ENCODE measurements around the gene MBNL2.

MBNL2 gene, protein sequence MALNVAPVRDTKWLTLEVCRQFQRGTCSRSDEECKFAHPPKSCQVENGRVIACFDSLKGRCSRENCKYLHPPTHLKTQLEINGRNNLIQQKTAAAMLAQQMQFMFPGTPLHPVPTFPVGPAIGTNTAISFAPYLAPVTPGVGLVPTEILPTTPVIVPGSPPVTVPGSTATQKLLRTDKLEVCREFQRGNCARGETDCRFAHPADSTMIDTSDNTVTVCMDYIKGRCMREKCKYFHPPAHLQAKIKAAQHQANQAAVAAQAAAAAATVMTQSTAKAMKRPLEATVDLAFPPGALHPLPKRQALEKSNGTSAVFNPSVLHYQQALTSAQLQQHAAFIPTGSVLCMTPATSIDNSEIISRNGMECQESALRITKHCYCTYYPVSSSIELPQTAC

DNA sequence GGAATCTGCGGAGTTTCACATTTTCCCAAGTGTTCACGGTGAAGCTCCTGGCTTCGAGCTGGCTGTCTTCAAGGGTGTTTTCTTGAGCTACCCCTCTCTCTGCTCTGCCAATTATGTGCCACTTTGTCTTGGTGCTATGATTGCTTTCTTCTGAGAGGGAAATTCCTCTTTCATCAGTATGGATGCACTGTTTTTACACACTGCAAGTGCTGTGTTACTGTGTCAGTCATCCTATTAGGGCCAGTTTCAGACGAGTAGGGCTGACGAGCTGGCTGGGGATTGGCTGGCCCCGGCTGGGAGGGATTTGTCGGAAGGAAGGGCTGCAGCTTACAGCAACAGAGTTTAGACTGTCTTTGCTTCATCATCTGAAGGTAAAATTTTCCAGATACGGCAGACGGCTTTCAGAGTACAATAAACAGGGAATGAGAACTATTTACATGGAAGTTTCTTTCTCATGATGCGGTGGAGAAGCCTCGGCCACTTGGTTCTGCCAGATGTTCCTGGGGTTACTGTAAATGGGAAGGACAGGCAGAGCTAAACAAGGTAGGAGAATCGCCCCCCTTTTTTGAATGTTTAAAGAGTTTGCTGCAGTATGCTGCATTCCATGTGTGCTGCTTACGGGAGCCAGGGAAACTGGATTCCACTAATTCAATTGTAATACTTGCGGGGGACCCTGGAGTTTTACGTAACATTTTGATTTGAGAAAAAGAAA lies at the start of gene MBNL2:
Gene MBNL2, plus strand, starts transcription at position 345 of the 712 bp plus-strand sequence. CDS start 53,903 bp downstream, outside the sequence.
- Histone ChIP-seq H3K36me3 (ENCODE audit: control insufficient read depth, insufficient read depth, low read length) (no peaks in the 10 kb centered on the region), H3K27ac (ENCODE audit: low read depth, low read length) (peak within 1 kb of the TSS; percentile 99), H3K4me1 (ENCODE audit: control insufficient read depth, insufficient read depth, low read length) (peaks cover 16% of the 10 kb centered on the region), H3K27me3 (ENCODE audit: control insufficient read depth, insufficient read depth, low read length) (no peaks in the 10 kb centered on the region), H3K4me3 (ENCODE audit: low read length) (peak within 1 kb of the TSS; percentile 85), H3K9ac (ENCODE audit: low read length) (peak within 1 kb of the TSS; percentile 66)

DNA sequence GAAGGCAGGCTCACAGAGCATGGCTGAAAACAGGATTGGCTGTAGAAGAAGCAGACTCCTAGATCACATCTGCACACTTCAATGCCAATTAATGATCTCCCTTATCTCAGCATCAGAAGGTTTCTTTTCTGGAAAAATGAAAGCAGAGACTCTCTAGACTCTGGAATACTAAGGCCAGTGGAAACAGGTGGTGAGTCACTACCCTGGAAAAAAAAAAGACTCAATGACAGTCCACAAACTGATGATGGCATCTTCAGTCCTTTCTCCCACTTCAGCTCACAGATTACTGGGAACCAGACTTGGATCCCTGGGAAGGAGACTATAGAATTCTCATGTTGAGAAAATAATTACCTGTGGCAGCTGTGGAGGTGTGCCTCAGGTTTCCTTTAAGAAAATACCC lies 47.5 kb upstream of the MBNL2 start:
- Histone ChIP-seq H3K27ac (ENCODE audit: low read depth, low read length) (no peak overlapping the region), H3K9ac (ENCODE audit: low read length) (no peak overlapping the region), H3K4me1 (ENCODE audit: control insufficient read depth, insufficient read depth, low read length) (no peaks in the 10 kb centered on the region), H3K27me3 (ENCODE audit: control insufficient read depth, insufficient read depth, low read length) (no peaks in the 10 kb centered on the region), H3K36me3 (ENCODE audit: control insufficient read depth, insufficient read depth, low read length) (no peaks in the 10 kb centered on the region), H3K4me3 (ENCODE audit: low read length) (no peak overlapping the region)

DNA sequence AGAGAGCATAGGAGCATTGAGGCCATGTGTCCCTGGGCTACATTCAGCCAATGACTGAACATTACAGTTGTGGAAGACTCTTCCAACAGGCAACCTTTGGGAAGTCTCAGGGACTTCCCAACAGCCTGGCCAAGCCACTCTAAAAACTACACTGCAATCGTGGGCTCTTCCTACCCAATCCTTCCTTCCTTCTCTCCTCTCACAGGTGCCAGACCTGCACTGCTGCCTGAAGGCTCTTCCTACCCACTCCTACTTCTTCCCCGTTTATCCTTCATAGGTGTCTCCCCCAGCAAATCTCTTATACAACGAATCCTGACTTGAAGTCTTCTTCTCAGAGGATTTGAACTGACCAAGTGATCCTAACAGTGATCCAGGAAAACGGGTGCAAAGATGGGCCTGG lies 47.1 kb upstream of the MBNL2 start:
- H3K4me3 ChIP-seq (ENCODE audit: low read length) = no peak overlapping the region
- H3K4me1 ChIP-seq (ENCODE audit: control insufficient read depth, insufficient read depth, low read length) = no peaks in the 10 kb centered on the region
- no peaks in the 10 kb centered on the region for H3K36me3 ChIP-seq (ENCODE audit: control insufficient read depth, insufficient read depth, low read length)
- H3K9ac ChIP-seq (ENCODE audit: low read length) = no peak overlapping the region
- no peaks in the 10 kb centered on the region for H3K27me3 ChIP-seq (ENCODE audit: control insufficient read depth, insufficient read depth, low read length)
- no peak overlapping the region for H3K27ac ChIP-seq (ENCODE audit: low read depth, low read length)

DNA sequence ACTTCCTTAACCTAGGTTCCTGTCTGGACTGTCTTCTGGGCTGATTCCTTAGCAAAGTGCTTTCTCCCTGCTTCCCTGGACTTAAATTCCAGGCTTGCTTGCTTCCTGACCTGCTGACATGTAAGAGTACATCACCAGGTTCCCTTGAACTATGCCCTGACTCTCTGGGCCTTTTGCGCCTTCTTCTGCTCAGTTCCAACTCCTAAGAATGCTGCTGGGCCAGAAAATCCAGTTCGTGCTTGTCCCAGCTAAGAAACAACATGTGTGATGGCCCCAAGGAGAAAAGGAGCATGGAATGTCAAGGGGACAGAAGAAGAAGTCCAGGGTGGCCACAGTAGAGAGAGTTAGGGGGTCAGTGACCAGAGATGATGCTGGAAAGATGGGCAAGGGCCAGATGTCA lies 42.6 kb upstream of the MBNL2 start:
- Histone ChIP-seq H3K27ac (ENCODE audit: low read depth, low read length) (no peak overlapping the region), H3K4me3 (ENCODE audit: low read length) (no peak overlapping the region), H3K4me1 (ENCODE audit: control insufficient read depth, insufficient read depth, low read length) (no peaks in the 10 kb centered on the region), H3K36me3 (ENCODE audit: control insufficient read depth, insufficient read depth, low read length) (no peaks in the 10 kb centered on the region), H3K9ac (ENCODE audit: low read length) (no peak overlapping the region), H3K27me3 (ENCODE audit: control insufficient read depth, insufficient read depth, low read length) (no peaks in the 10 kb centered on the region)

DNA sequence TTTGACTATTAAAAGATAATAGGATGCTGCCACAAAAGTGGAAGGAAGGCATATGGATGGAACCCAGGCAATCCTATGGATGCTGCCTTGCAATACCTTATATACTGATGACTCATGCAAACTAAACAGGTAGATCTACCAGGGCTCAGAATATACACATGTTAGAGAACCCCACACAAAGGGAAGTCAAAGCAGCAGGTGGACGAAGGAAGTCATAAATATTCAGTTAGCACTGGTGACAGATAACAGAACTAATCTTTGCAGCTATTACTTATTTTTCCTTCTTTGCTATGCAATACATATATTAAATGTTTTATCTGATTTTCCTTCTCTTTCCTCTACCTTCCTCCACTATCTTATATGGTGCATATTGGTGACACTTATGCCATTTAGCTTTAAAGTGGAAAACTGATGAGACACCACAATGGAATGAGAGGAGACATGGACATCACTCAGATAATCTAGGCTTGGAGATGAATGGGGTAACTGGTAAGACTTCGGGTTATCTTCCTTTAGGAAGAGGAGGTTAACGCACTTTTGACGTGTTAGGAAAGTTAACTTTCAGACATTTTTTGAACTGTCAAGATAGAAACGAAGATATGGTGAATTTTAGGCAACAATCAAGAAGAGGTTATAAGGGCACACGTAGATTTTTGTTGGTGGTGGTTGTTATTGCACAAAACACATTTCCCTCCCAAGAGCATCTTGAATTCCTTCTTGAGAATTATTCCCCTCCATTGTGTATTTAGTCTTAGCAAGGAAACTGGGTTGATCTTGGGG lies 39.8 kb upstream of the MBNL2 start:
- no peaks in the 10 kb centered on the region for H3K27me3 ChIP-seq (ENCODE audit: control insufficient read depth, insufficient read depth, low read length)
- H3K4me3 ChIP-seq (ENCODE audit: low read length) = no peak overlapping the region
- H3K27ac ChIP-seq (ENCODE audit: low read depth, low read length) = no peak overlapping the region
- no peak overlapping the region for H3K9ac ChIP-seq (ENCODE audit: low read length)
- H3K4me1 ChIP-seq (ENCODE audit: control insufficient read depth, insufficient read depth, low read length) = no peaks in the 10 kb centered on the region
- H3K36me3 ChIP-seq (ENCODE audit: control insufficient read depth, insufficient read depth, low read length) = no peaks in the 10 kb centered on the region

DNA sequence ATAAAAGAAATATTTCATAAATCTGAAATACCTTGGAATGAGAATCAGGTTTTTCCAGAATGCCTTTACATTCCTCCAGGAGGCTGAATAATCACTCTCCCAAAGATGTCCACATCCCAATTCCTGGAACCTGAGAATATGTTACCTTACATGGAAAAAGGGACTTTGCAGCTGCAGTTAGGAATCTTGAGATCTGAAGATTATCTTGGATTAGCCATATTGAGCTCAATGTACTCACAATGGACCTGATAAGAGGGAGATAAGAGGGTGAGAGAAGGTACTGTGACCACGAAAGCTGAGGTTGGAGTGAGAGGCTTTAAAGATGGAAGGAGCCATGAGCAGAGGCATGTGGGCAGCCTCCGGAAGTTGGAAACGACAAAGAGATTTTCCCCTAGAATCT lies 36.8 kb upstream of the MBNL2 start:
- Histone ChIP-seq H3K27me3 (ENCODE audit: control insufficient read depth, insufficient read depth, low read length) (no peaks in the 10 kb centered on the region), H3K9ac (ENCODE audit: low read length) (no peak overlapping the region), H3K36me3 (ENCODE audit: control insufficient read depth, insufficient read depth, low read length) (no peaks in the 10 kb centered on the region), H3K4me3 (ENCODE audit: low read length) (no peak overlapping the region), H3K27ac (ENCODE audit: low read depth, low read length) (no peak overlapping the region), H3K4me1 (ENCODE audit: control insufficient read depth, insufficient read depth, low read length) (no peaks in the 10 kb centered on the region)

DNA sequence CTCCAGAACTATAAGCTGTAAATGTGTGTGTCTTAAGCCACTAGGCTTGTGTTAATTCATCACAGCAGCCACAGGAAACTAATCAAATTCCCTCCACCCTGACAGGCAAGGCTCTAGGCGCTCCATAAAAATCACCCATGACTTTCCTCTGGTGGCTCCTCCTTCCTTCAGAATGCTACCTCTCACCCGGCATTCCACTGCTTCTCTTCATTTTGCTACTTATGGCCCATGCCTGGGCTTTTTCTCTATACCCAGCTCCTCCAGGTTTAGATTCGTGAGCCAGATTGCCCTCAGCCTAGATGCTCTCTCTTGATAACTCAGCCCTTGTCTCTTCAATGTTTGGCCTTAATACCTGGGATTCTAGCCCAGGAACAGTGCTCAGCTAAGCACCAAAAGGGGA lies 36.4 kb upstream of the MBNL2 start:
- Histone ChIP-seq H3K4me1 (ENCODE audit: control insufficient read depth, insufficient read depth, low read length) (no peaks in the 10 kb centered on the region), H3K27me3 (ENCODE audit: control insufficient read depth, insufficient read depth, low read length) (no peaks in the 10 kb centered on the region), H3K9ac (ENCODE audit: low read length) (no peak overlapping the region), H3K4me3 (ENCODE audit: low read length) (no peak overlapping the region), H3K27ac (ENCODE audit: low read depth, low read length) (no peak overlapping the region), H3K36me3 (ENCODE audit: control insufficient read depth, insufficient read depth, low read length) (no peaks in the 10 kb centered on the region)

DNA sequence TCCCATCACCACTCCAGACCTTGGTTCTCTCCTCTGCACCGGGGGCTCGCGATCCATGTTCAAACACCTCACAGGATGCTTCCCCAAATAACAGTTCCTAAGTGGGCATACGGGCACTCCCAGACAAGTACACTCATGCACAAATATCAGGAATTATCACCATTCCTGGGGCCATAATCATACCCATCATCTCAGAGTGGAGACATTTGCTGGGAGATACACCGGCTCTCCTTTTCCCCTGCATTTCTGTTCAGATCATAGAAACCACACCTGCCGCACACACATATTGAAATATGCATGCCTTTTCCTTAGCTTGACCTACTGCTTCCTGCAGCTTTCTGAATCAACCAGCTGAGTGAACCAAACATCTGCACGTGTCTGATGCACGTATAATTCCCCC lies 33.9 kb upstream of the MBNL2 start:
- Histone ChIP-seq H3K27me3 (ENCODE audit: control insufficient read depth, insufficient read depth, low read length) (no peaks in the 10 kb centered on the region), H3K9ac (ENCODE audit: low read length) (no peak overlapping the region), H3K36me3 (ENCODE audit: control insufficient read depth, insufficient read depth, low read length) (no peaks in the 10 kb centered on the region), H3K4me1 (ENCODE audit: control insufficient read depth, insufficient read depth, low read length) (no peaks in the 10 kb centered on the region), H3K27ac (ENCODE audit: low read depth, low read length) (no peak overlapping the region), H3K4me3 (ENCODE audit: low read length) (no peak overlapping the region)

DNA sequence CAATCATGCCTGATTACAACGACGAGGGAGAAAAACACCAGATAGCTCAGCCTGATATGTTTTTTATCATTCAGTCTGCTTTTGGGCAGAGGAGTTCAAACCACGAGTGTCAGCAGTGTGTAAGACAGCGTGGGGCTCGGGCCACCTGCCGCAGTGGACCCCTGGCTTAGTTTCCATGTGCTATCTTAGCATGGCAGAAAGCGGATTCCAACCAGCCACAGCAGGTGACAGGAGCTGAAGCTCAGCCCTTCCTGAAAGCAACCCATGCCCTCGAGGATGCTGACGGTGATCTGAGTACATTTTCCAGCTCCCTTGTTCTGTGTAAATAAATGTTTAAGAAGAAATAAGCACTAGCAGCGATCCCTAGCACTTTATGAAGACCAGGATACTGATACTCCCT lies 32.2 kb upstream of the MBNL2 start:
- H3K4me3 ChIP-seq (ENCODE audit: low read length) = no peak overlapping the region
- H3K27me3 ChIP-seq (ENCODE audit: control insufficient read depth, insufficient read depth, low read length) = no peaks in the 10 kb centered on the region
- no peak overlapping the region for H3K27ac ChIP-seq (ENCODE audit: low read depth, low read length)
- no peaks in the 10 kb centered on the region for H3K36me3 ChIP-seq (ENCODE audit: control insufficient read depth, insufficient read depth, low read length)
- H3K4me1 ChIP-seq (ENCODE audit: control insufficient read depth, insufficient read depth, low read length) = no peaks in the 10 kb centered on the region
- H3K9ac ChIP-seq (ENCODE audit: low read length) = no peak overlapping the region

DNA sequence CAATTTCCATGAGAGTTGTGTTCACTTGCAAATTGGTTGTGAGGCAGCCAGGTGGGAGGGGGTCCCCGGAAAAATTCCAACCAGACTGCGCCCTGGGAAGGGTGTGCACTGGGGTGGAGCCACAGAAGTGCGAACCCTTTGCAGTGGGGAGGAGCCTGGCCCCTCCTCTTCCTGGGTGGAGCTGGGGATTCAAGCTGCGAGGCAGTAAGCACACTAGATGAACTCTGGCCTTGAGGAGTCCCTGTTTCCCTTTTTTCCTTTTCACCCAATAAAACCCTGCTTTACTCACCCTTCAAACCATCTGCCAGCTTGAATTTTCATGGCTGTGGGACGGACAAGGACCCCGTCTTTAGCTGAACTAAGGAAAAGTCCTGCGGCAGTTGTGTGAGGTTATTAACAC lies 31.0 kb upstream of the MBNL2 start:
- H3K4me3 ChIP-seq (ENCODE audit: low read length) = no peak overlapping the region
- no peak overlapping the region for H3K9ac ChIP-seq (ENCODE audit: low read length)
- H3K27ac ChIP-seq (ENCODE audit: low read depth, low read length) = no peak overlapping the region
- H3K27me3 ChIP-seq (ENCODE audit: control insufficient read depth, insufficient read depth, low read length) = no peaks in the 10 kb centered on the region
- no peaks in the 10 kb centered on the region for H3K4me1 ChIP-seq (ENCODE audit: control insufficient read depth, insufficient read depth, low read length)
- H3K36me3 ChIP-seq (ENCODE audit: control insufficient read depth, insufficient read depth, low read length) = no peaks in the 10 kb centered on the region

DNA sequence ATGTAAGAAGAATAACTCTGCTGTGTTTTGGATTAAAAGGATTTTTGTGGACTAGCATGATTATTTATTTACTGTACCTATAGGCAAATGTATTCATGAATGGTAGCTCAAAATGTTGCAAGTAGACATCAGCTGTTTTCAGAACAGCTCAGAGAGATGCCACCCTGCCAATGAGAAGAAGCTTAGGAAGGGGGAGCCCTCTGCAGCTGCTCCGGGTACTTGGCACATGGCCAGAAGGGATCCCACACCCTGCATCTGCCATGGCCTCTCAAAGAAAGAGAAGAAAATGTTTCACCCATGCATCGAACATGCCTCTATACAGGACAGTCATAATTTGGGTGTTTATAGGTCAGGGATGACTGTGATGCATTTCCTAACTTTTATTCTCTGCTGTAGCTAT lies 30.5 kb upstream of the MBNL2 start:
- Histone ChIP-seq H3K4me3 (ENCODE audit: low read length) (no peak overlapping the region), H3K27ac (ENCODE audit: low read depth, low read length) (no peak overlapping the region), H3K9ac (ENCODE audit: low read length) (no peak overlapping the region), H3K36me3 (ENCODE audit: control insufficient read depth, insufficient read depth, low read length) (no peaks in the 10 kb centered on the region), H3K27me3 (ENCODE audit: control insufficient read depth, insufficient read depth, low read length) (no peaks in the 10 kb centered on the region), H3K4me1 (ENCODE audit: control insufficient read depth, insufficient read depth, low read length) (no peaks in the 10 kb centered on the region)

DNA sequence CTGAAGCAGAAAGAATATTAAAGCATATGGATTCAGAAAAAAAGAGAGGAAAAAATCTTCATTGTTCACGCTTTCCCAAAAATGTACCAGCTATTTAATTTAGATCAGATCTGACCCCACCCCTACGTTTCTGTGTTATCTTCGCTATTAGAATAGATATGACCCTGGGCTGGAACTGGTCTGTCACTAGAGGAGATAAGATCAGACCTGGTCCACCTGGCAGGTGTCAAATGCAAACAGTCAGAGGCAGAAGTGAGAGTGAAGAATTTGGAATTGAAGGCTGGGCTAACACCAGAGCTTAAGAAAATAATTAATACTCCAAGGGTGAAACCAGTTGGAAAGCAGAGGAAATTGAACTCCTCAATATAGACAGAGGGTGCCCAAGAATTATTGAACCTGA lies 30.0 kb upstream of the MBNL2 start:
- no peak overlapping the region for H3K27ac ChIP-seq (ENCODE audit: low read depth, low read length)
- no peaks in the 10 kb centered on the region for H3K4me1 ChIP-seq (ENCODE audit: control insufficient read depth, insufficient read depth, low read length)
- no peak overlapping the region for H3K9ac ChIP-seq (ENCODE audit: low read length)

More for the DNA sequence above, 30.0 kb upstream of the MBNL2 start:
- no peaks in the 10 kb centered on the region for H3K36me3 ChIP-seq (ENCODE audit: control insufficient read depth, insufficient read depth, low read length)
- no peak overlapping the region for H3K4me3 ChIP-seq (ENCODE audit: low read length)
- H3K27me3 ChIP-seq (ENCODE audit: control insufficient read depth, insufficient read depth, low read length) = no peaks in the 10 kb centered on the region

All from rectal smooth muscle tissue (tissue), 1 donor.